ENCODE data around the gene HPSE2.

- TF ChIP-seq GLIS3 (CRISPR knock-in tag; IDR thresholded peaks at IDR 0.05) (no peak), ZFP30 (CRISPR knock-in tag; IDR thresholded peaks at IDR 0.05) (no peak), ZNF8 (CRISPR knock-in tag; IDR thresholded peaks at IDR 0.05) (no peak), PPARA (CRISPR knock-in tag; IDR thresholded peaks at IDR 0.05; ENCODE audit: borderline replicate concordance) (no peak), ARNTL (CRISPR knock-in tag; IDR thresholded peaks at IDR 0.05; ENCODE audit: borderline replicate concordance, low read depth) (no peak), SNAI2 (CRISPR knock-in tag; IDR thresholded peaks at IDR 0.05) (no peak), PATZ1 (CRISPR knock-in tag; IDR thresholded peaks at IDR 0.05; ENCODE audit: borderline replicate concordance) (no peak), ZNF70 (CRISPR knock-in tag; IDR thresholded peaks at IDR 0.05) (no peak), CSRNP3 (CRISPR knock-in tag; IDR thresholded peaks at IDR 0.05) (no peak), ISL1 (CRISPR knock-in tag; IDR thresholded peaks at IDR 0.05) (no peak), CSDC2 (CRISPR knock-in tag; IDR thresholded peaks at IDR 0.05) (no peak), ZFP3 (CRISPR knock-in tag; IDR thresholded peaks at IDR 0.05) (no peak)
Observed at GRCh38 chr10:98466861-98467505, 768.7 kb downstream of the HPSE2 start.
